ENCODE data around the gene GPR85. TPM values are rescaled to one million over a fixed set of nuclear protein-coding genes. Genes with fewer than 3 reads are reported as not detected.
A peak's percentile ranks its signal among the peaks of the same experiment; 100 is the strongest.

The GPR85 gene
- polyA plus RNA-seq, 2 of the 4 experiments (the other 2 are of a cell fraction) = 0.10 TPM; not detected in 1

DNA sequence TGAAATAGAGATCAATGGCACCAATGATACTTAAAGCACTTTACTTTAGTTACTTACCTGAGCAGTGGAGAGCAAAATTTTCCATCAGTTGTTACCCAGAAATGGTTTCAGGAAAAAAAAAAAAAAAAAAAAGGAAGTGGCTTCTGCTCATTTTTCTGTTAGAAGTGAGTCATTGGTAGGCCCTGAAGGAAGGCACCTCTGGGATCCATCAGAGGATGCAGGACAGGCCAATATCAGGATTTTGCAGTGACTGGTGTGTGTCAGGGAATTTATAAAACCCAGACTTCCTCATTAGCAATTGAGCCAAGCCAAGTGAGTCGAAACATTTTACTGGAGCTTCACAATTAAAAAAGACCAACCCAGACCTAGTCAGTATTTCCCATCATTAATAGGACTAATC lies 34.0 kb upstream of the GPR85 start (continued):
- TF ChIP-seq, protein P1, sequence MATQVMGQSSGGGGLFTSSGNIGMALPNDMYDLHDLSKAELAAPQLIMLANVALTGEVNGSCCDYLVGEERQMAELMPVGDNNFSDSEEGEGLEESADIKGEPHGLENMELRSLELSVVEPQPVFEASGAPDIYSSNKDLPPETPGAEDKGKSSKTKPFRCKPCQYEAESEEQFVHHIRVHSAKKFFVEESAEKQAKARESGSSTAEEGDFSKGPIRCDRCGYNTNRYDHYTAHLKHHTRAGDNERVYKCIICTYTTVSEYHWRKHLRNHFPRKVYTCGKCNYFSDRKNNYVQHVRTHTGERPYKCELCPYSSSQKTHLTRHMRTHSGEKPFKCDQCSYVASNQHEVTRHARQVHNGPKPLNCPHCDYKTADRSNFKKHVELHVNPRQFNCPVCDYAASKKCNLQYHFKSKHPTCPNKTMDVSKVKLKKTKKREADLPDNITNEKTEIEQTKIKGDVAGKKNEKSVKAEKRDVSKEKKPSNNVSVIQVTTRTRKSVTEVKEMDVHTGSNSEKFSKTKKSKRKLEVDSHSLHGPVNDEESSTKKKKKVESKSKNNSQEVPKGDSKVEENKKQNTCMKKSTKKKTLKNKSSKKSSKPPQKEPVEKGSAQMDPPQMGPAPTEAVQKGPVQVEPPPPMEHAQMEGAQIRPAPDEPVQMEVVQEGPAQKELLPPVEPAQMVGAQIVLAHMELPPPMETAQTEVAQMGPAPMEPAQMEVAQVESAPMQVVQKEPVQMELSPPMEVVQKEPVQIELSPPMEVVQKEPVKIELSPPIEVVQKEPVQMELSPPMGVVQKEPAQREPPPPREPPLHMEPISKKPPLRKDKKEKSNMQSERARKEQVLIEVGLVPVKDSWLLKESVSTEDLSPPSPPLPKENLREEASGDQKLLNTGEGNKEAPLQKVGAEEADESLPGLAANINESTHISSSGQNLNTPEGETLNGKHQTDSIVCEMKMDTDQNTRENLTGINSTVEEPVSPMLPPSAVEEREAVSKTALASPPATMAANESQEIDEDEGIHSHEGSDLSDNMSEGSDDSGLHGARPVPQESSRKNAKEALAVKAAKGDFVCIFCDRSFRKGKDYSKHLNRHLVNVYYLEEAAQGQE (IDR thresholded peaks at IDR 0.05) = no peak
- TF ChIP-seq ZSCAN20 (CRISPR knock-in tag; IDR thresholded peaks at IDR 0.05) = no peak
- no peak for TF ChIP-seq PHF8 (IDR thresholded peaks at IDR 0.05; ENCODE audit: borderline replicate concordance, low read depth)

DNA sequence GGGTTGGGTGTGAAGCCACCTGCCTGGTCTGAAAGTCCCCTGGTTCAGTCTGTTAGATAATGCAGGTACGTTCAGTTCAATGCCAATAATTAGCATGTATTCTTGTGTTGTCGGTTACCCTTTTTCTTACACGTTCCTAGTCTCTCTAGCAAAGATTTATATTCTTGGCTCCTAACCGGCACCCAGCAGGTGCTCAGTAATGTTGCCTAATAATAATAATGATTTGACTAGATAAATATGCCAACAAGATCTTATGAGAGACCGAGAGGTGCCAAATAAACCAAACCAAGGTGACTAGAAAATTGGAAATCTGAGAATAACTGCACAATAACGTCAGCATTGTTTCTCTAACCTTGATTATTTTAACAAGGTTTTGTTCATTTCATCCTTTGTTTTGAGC lies 32.8 kb upstream of the GPR85 start:
- Histone ChIP-seq H3K4me1 (0 out of 3 replicates have a peak, but pooled peaks cover 6% of the 10 kb centered on the region), H3K4me2 (peak overlapping the region; percentile 92), H3K4me3 (no peak overlapping the region), H3K9me3 (no peaks in the 10 kb centered on the region), H3K27ac (no peak overlapping the region)
- WGBS (ENCODE audit: missing lambda C conversion rate) = 79% methylated on average over 6 of the region's 6 CpGs
- no peak for FAIRE-seq
- TF ChIP-seq, protein P2, sequence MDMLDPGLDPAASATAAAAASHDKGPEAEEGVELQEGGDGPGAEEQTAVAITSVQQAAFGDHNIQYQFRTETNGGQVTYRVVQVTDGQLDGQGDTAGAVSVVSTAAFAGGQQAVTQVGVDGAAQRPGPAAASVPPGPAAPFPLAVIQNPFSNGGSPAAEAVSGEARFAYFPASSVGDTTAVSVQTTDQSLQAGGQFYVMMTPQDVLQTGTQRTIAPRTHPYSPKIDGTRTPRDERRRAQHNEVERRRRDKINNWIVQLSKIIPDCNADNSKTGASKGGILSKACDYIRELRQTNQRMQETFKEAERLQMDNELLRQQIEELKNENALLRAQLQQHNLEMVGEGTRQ (IDR thresholded peaks at IDR 0.05) = no peak
- no peak for TF ChIP-seq RNF2 (IDR thresholded peaks at IDR 0.05; ENCODE audit: borderline replicate concordance, low read depth)
- TF ChIP-seq CBX8 (IDR thresholded peaks at IDR 0.05) = no peak
- TF ChIP-seq, protein P1 (IDR thresholded peaks at IDR 0.05) = no peak
- ChIA-PET CTCF (no interaction called here), POLR2A (no interaction called here)
- no peak for ATAC-seq
- no peak for DNase-seq (ENCODE audit: low read depth in 1 of 2, low spot score in 1 of 2)

DNA sequence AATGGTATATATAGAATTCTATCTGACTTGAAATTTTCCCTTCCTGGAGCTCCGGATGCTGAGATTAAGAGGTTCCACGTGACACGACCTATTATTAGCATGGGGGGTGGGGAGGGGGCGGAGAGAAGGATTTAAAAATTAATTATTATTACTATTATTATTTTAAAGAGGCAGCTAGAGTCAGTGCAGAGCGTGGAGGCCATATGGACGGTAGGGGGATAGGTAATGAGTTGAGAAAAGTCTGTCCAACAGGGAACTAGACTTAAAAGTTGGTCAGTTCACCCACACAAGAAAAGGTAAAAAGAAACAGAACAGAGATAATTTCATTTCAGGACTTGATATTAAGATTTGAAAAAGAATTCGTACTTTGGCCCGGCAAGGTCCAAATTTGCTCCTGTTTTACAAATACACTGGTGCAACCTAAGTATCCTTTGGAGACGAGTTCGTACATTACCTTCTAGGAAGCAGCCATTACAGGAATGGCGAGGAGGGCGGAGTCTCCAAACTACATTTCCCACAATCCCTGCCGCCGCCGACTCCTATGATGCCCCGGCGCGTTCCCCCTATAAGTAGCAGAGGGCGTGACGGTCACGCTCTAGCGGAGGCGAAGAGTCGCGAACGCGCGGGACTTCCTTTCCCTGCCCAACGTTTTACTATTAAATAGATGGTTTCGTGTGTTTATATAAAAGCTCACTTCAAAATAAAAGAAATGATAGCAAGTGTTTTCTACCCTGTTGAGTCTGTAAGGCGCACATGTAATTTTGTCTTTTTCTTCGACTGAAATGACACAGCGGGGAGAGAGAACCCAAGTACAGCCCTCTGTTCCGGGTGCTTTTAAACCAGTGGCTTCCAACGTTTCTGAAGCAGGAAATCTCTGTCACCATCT lies 31.7 kb upstream of the GPR85 start, which contains the start of gene SMIM30:
Gene SMIM30 (minus strand): TSS at position 481 of the 886 bp plus-strand sequence. CDS start 976 bp downstream, outside the sequence.
- no peaks in the 10 kb centered on the region for H3K9me3 ChIP-seq
- peak within 1 kb of the TSS; percentile 92 for H3K4me2 ChIP-seq
- no peak for FAIRE-seq
- POLR2A ChIA-PET = interaction anchor here (0.6 to 1.1 kb wide), 4 partner anchors 9 to 31 kb away, joined by 3 to 10 read pairs (median 5); partner anchors contain the start of gene GPR85
- CTCF ChIA-PET = interaction anchor here (0.6 kb wide), 1 partner anchor 21 kb away, joined by 3 read pairs; no protein-coding TSS in a partner anchor
- H3K27ac ChIP-seq = peak within 1 kb of the TSS; percentile 71 to 79
- 0 out of 3 replicates have a peak, but pooled peaks cover 6% of the 10 kb centered on the region for H3K4me1 ChIP-seq
- ATAC-seq = peak; percentile 100
- peak within 1 kb of the TSS; percentile 71 for H3K4me3 ChIP-seq
- DNase-seq (ENCODE audit: low read depth in 1 of 2, low spot score in 1 of 2) = peak; percentile 75 to 90
- WGBS (ENCODE audit: missing lambda C conversion rate) = under 1% methylated on average over 35 of the region's 35 CpGs
- TF ChIP-seq HDAC2 (IDR thresholded peaks at IDR 0.05) (no peak), NPAS2 (CRISPR knock-in tag; IDR thresholded peaks at IDR 0.05; ENCODE audit: borderline replicate concordance) (no peak), ZFP36 (IDR thresholded peaks at IDR 0.05; ENCODE audit: borderline replicate concordance, partially characterized antibody) (no peak), KDM5A (IDR thresholded peaks at IDR 0.05) (0 out of 2 replicates have a peak, but pooled peaks have one; percentile 35), TFCP2L1 (CRISPR knock-in tag; IDR thresholded peaks at IDR 0.05) (no peak), POLR2AphosphoS2 (conservative IDR thresholded peaks at IDR 0.05; ENCODE audit: low read length) (no peak), SMC3 (IDR thresholded peaks at IDR 0.05) (no peak), ESRRA (IDR thresholded peaks at IDR 0.05; ENCODE audit: borderline replicate concordance, low read length) (no peak), RFX5 (IDR thresholded peaks at IDR 0.05) (no peak), EHMT2 (IDR thresholded peaks at IDR 0.05; ENCODE audit: low read depth) (no peak), POLR2A (IDR thresholded peaks at IDR 0.05; ENCODE audit: low read length) (peak; percentile 90), CBX2 (IDR thresholded peaks at IDR 0.05; ENCODE audit: borderline replicate concordance, low read depth) (no peak)
- TF ChIP-seq, protein P3, sequence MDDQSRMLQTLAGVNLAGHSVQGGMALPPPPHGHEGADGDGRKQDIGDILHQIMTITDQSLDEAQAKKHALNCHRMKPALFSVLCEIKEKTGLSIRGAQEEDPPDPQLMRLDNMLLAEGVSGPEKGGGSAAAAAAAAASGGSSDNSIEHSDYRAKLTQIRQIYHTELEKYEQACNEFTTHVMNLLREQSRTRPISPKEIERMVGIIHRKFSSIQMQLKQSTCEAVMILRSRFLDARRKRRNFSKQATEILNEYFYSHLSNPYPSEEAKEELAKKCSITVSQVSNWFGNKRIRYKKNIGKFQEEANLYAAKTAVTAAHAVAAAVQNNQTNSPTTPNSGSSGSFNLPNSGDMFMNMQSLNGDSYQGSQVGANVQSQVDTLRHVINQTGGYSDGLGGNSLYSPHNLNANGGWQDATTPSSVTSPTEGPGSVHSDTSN (IDR thresholded peaks at IDR 0.05) = no peak
- TF ChIP-seq, protein P4, sequence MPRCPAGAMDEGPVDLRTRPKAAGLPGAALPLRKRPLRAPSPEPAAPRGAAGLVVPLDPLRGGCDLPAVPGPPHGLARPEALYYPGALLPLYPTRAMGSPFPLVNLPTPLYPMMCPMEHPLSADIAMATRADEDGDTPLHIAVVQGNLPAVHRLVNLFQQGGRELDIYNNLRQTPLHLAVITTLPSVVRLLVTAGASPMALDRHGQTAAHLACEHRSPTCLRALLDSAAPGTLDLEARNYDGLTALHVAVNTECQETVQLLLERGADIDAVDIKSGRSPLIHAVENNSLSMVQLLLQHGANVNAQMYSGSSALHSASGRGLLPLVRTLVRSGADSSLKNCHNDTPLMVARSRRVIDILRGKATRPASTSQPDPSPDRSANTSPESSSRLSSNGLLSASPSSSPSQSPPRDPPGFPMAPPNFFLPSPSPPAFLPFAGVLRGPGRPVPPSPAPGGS (IDR thresholded peaks at IDR 0.05) = peak; percentile 52; the same call in 1 of the 3 replicates
